Parathyroid adenoma (tissue), 2 donors: ENCODE data around the gene CEP63.
A peak's percentile ranks its signal among the peaks of the same experiment; 100 is the strongest.

Experiments
- H2AFZ ChIP-seq: fragments of 300-600 bp; sonication (generic); one replicate; pipeline ENCODE4 v1.7.0; 2017; ENCODE audit warnings: antibody characterized with exemption, mild to moderate bottlenecking
- H3K27ac ChIP-seq: fragments of 300-600 bp; sonication (generic); one replicate; pipeline ENCODE4 v1.7.0; 2017
- H3K27me3 ChIP-seq: fragments of 300-600 bp; sonication (generic); one replicate; pipeline ENCODE4 v1.7.0; 2017; ENCODE audit warnings: low read length; ENCODE audit not compliant: control insufficient read depth, insufficient read depth
- H3K36me3 ChIP-seq: fragments of 300-600 bp; sonication (generic); one replicate; pipeline ENCODE4 v1.7.0; 2017; ENCODE audit warnings: low read length; ENCODE audit not compliant: control insufficient read depth, insufficient read depth
- H3K4me1 ChIP-seq: fragments of 300-600 bp; sonication (generic); one replicate; pipeline ENCODE4 v1.7.0; 2017; ENCODE audit warnings: control low read depth
- H3K4me2 ChIP-seq: fragments of 300-600 bp; sonication (generic); one replicate; pipeline ENCODE4 v1.7.0; 2017; ENCODE audit warnings: low read length
- H3K4me3 ChIP-seq: fragments of 300-600 bp; sonication (generic); one replicate; pipeline ENCODE4 v1.7.0; 2017; ENCODE audit warnings: low read depth, low read length
- H3K79me2 ChIP-seq: fragments of 300-600 bp; sonication (generic); one replicate; pipeline ENCODE4 v1.7.0; 2017; ENCODE audit warnings: control low read depth
- H3K9ac ChIP-seq: fragments of 300-600 bp; sonication (generic); one replicate; pipeline ENCODE4 v1.7.0; 2017; ENCODE audit warnings: mild to moderate bottlenecking
- H3K9me3 ChIP-seq: fragments of 300-600 bp; sonication (generic); one replicate; pipeline ENCODE4 v1.7.0; 2017; ENCODE audit warnings: low read length; ENCODE audit not compliant: control insufficient read depth
- TF ChIP-seq, protein P1 (sequence below): fragments of 300-600 bp; sonication (generic); IDR thresholded peaks from one replicate; pipeline ENCODE4 v1.7.0; 2017; ENCODE audit warnings: antibody characterized with exemption, mild to moderate bottlenecking
- donor health status: primary hyperparathyroidism.

The CEP63 gene

DNA sequence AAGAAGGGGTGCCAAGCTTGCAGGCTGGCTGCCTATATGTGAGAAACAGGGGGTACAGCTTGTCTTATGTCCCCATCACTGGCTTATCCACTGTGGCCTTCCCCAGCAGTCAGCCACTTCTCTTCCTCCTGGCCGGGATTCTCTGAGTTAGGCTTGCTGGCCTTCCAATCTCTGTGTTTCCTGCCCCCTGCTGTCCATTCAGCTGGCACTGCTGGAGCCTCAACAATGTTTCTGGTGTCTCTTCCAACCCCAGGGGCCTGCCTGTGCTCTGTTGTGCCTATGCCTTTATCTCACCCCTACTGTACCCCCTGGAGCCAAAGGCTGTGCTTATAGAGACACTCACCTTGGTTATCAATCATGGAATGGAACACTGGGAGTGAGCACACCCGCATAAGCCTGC lies 36.6 kb upstream of the CEP63 start:
- Histone ChIP-seq H2AFZ (no peak overlapping the region), H3K4me1 (peaks cover 5% of the 10 kb centered on the region), H3K9ac (no peak overlapping the region), H3K4me3 (no peak overlapping the region), H3K27ac (no peak overlapping the region), H3K36me3 (no peaks in the 10 kb centered on the region), H3K27me3 (no peaks in the 10 kb centered on the region), H3K4me2 (no peak overlapping the region), H3K79me2 (no peaks in the 10 kb centered on the region), H3K9me3 (no peaks in the 10 kb centered on the region)
- TF ChIP-seq, protein P1, sequence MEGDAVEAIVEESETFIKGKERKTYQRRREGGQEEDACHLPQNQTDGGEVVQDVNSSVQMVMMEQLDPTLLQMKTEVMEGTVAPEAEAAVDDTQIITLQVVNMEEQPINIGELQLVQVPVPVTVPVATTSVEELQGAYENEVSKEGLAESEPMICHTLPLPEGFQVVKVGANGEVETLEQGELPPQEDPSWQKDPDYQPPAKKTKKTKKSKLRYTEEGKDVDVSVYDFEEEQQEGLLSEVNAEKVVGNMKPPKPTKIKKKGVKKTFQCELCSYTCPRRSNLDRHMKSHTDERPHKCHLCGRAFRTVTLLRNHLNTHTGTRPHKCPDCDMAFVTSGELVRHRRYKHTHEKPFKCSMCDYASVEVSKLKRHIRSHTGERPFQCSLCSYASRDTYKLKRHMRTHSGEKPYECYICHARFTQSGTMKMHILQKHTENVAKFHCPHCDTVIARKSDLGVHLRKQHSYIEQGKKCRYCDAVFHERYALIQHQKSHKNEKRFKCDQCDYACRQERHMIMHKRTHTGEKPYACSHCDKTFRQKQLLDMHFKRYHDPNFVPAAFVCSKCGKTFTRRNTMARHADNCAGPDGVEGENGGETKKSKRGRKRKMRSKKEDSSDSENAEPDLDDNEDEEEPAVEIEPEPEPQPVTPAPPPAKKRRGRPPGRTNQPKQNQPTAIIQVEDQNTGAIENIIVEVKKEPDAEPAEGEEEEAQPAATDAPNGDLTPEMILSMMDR: peak; percentile 62

DNA sequence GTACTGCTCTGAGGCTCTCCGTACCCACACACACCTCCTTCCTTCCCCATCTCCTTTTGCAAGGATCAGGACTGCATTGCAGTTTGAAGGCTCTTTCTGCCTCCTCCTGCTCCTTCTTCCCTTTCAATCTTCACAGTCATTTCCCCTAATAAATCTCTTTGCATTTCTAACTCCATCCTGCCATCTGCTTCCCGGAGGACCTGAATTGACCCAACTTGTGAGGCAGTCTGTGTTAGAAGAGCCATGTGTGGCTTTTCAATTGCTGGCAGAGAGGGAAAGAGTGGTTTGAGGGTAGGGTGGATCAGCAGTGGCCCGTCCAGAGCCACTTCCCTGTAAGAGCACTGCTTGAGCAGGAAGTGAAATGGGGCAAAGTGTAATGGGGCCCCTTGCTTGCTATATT lies 35.9 kb upstream of the CEP63 start:
- Histone ChIP-seq H3K4me2 (no peak overlapping the region), H3K36me3 (no peaks in the 10 kb centered on the region), H3K79me2 (no peaks in the 10 kb centered on the region), H3K4me3 (no peak overlapping the region), H2AFZ (no peak overlapping the region), H3K9ac (no peak overlapping the region), H3K27ac (no peak overlapping the region), H3K27me3 (no peaks in the 10 kb centered on the region), H3K9me3 (no peaks in the 10 kb centered on the region), H3K4me1 (peaks cover 5% of the 10 kb centered on the region)
- TF ChIP-seq, protein P1: no peak

DNA sequence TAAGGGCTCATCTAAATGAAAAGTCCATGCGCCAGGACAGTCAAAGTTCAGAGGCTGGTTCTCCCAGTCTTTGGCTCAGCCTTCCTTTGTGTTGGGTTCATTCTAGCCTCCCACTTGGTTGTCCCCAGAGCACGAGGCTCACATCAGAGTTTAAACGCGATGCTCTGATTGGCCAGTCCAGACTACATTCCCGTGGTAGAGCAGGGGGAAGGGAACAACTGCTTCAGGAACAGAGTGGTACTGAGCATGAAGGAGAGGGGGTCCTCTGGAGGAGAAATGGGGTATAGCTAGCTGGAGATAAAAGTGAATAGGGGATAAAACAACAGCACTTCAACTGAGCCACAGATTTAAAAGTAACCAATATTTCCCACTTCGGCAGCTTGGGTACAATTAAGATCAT lies 32.2 kb upstream of the CEP63 start:
- no peak overlapping the region for H2AFZ ChIP-seq
- no peaks in the 10 kb centered on the region for H3K36me3 ChIP-seq
- H3K27ac ChIP-seq: no peak overlapping the region
- no peak overlapping the region for H3K4me3 ChIP-seq
- H3K4me2 ChIP-seq: no peak overlapping the region
- no peak overlapping the region for H3K9ac ChIP-seq
- H3K27me3 ChIP-seq: no peaks in the 10 kb centered on the region
- no peaks in the 10 kb centered on the region for H3K9me3 ChIP-seq
- TF ChIP-seq, protein P1: no peak
- H3K79me2 ChIP-seq: no peaks in the 10 kb centered on the region
- no peaks in the 10 kb centered on the region for H3K4me1 ChIP-seq

DNA sequence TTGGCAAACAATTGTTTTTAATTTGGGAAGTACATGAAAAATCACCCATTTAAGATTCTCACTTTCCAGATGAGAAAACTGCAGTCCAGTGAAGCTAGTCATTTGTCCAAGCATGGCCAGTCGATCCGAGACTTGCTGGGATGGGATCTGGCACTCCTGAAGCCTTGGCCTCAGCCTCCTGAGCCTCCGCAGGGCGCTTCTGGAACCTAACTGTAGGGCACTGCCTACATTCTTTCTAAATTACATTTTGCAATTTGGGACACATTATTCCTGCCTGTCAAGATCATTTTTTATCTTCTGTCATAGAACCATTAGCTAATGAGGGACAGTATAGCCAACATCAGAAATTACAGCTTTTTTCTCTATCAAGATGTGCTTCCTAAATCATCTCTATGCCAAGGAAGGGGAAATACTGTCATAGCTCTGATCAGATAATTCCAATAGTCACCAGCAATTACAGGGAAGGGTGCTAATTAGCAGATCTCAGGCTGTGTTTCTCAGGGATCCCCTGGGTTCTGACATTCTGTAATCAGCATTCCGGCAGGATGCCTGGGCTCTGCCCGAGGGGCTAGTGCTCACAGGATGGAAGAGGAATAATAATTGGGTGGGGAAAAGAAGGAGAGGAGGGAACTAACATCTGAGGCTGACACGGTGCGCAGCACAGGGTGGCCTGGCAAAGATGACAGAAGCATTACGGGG lies 28.3 kb upstream of the CEP63 start:
- no peak overlapping the region for H3K9ac ChIP-seq
- H3K9me3 ChIP-seq: no peaks in the 10 kb centered on the region
- no peak overlapping the region for H3K4me2 ChIP-seq
- H3K27me3 ChIP-seq: no peaks in the 10 kb centered on the region
- no peak overlapping the region for H2AFZ ChIP-seq
- H3K27ac ChIP-seq: no peak overlapping the region
- H3K4me3 ChIP-seq: no peak overlapping the region
- TF ChIP-seq, protein P1: no peak
- peaks cover 3% of the 10 kb centered on the region for H3K4me1 ChIP-seq
- H3K36me3 ChIP-seq: no peaks in the 10 kb centered on the region
- no peaks in the 10 kb centered on the region for H3K79me2 ChIP-seq

DNA sequence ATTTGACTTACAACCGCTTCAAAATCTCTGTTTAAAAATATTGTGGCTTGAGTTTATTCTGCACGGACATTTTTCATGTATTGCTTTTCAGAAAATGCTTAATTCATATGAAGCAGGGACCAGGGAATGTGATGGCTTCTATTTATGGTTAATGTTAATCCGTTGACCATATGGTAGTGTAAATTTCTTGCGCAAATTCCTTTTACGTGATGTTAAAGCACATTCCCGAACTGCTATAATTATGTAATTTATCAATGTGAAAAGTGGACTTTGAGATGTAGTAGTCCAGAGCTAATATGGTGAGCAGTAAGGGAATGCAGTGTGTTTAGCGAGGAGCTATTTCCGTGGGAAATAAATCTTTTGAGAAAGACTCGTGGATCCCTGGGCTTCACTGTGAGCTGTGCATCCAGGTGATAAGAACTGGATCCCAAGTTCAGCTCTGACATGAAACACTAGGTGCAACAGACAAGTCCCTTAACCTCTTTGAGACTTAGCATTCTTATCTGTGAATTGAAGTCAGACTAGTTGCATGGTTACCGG lies 27.4 kb upstream of the CEP63 start:
- Histone ChIP-seq H3K9ac (no peak overlapping the region), H3K9me3 (no peaks in the 10 kb centered on the region), H3K4me3 (no peak overlapping the region), H2AFZ (no peak overlapping the region), H3K79me2 (no peaks in the 10 kb centered on the region), H3K27me3 (no peaks in the 10 kb centered on the region), H3K4me1 (peaks cover 3% of the 10 kb centered on the region), H3K27ac (no peak overlapping the region), H3K4me2 (no peak overlapping the region), H3K36me3 (no peaks in the 10 kb centered on the region)
- TF ChIP-seq, protein P1: no peak
